Esophagus (tissue), 2 donors: ENCODE data around the gene NEGR1. TPM values are rescaled to one million over a fixed set of nuclear protein-coding genes. Genes with fewer than 3 reads are reported as not detected.

Experiments
- H3K27ac ChIP-seq, 2 donors: one replicate each; pipeline ENCODE4 v1.5.1; 2013; ENCODE audit warnings: low read depth in 2 of 2, mild to moderate bottlenecking in 2 of 2, inconsistent platforms in 1 of 2, low read length in 1 of 2, moderate library complexity in 1 of 2
- H3K27me3 ChIP-seq, 2 donors: one replicate each; pipeline ENCODE4 v1.6.1; 2013; ENCODE audit warnings: low read length in 2 of 2, control low read depth in 1 of 2, mild to moderate bottlenecking in 1 of 2; ENCODE audit not compliant: insufficient read depth in 2 of 2, control insufficient read depth in 1 of 2
- H3K36me3 ChIP-seq, 2 donors: one replicate each; pipeline ENCODE4 v1.6.1; 2013; ENCODE audit warnings: low read length in 1 of 2; ENCODE audit not compliant: control insufficient read depth in 2 of 2, insufficient read depth in 2 of 2
- H3K4me1 ChIP-seq, 2 donors: one replicate each; pipeline ENCODE4 v1.6.1; 2013; ENCODE audit warnings: low read length in 1 of 2; ENCODE audit not compliant: control insufficient read depth in 2 of 2, insufficient read depth in 2 of 2
- H3K4me3 ChIP-seq, 2 donors: one replicate each; pipeline ENCODE4 v1.5.1; 2013; ENCODE audit warnings: low read length in 2 of 2, mild to moderate bottlenecking in 2 of 2, low read depth in 1 of 2, moderate library complexity in 1 of 2
- H3K9me3 ChIP-seq, 2 donors: one replicate each; pipeline ENCODE4 v1.6.1; 2013; ENCODE audit warnings: mild to moderate bottlenecking in 2 of 2, low read depth in 1 of 2, low read length in 1 of 2, moderate library complexity in 1 of 2; ENCODE audit not compliant: control insufficient read depth in 2 of 2, insufficient read depth in 1 of 2
- WGBS, 2 donors: extraction: QIAGEN DNeasy Blood & Tissue Kit; methylation state at CpG; one replicate each; pipeline ENCODE4 v1.1.7; 2013; 5-methylcytosine and 5-hydroxymethylcytosine counted together
- polyA plus RNA-seq, 2 donors: library from polyadenylated mRNA; stranded (reverse); fragments of 200-250 nt; gene quantifications; one replicate each; pipeline ENCODE4 v1.2.3, GENCODE V29; 2013
- donor health status: healthy with polysubstance abuse.
- donor health status: Bipolar disorder and iron deficiency.

The NEGR1 gene
- polyA plus RNA-seq, 2 donors: 0.59 to 1.4 TPM

GRCh38 chr1:71948561-71948960 lies 333.8 kb downstream of the NEGR1 start:
- no peaks in the 10 kb centered on the region for H3K9me3 ChIP-seq
- H3K27me3 ChIP-seq: no peaks in the 10 kb centered on the region
- H3K36me3 ChIP-seq: no peaks in the 10 kb centered on the region
- no peak overlapping the region for H3K27ac ChIP-seq
- H3K4me3 ChIP-seq: no peak overlapping the region
- WGBS, 2 donors: 90 to 94% methylated on average over 5 of the region's 5 CpGs
- H3K4me1 ChIP-seq: no peaks in the 10 kb centered on the region

- 44 to 75% methylated on average over 1 of the region's 1 CpG for whole genome bisulfite sequencing, 2 donors
- no peak overlapping the region for H3K4me3 ChIP-seq
- no peak overlapping the region for H3K27ac ChIP-seq
- H3K9me3 ChIP-seq: no peaks in the 10 kb centered on the region
- H3K4me1 ChIP-seq: no peaks in the 10 kb centered on the region
- no peaks in the 10 kb centered on the region for H3K27me3 ChIP-seq
- H3K36me3 ChIP-seq: no peaks in the 10 kb centered on the region
These were observed 338.3 kb downstream of the NEGR1 start for GRCh38 chr1:71944006-71944405.

- no peaks in the 10 kb centered on the region for H3K9me3 ChIP-seq
- no peaks in the 10 kb centered on the region for H3K27me3 ChIP-seq
- H3K4me1 ChIP-seq: no peaks in the 10 kb centered on the region
- no peak overlapping the region for H3K27ac ChIP-seq
- WGBS, 2 donors: 91 to 93% methylated on average over 2 of the region's 2 CpGs
- no peaks in the 10 kb centered on the region for H3K36me3 ChIP-seq
- H3K4me3 ChIP-seq: no peak overlapping the region
These were observed 342.1 kb downstream of the NEGR1 start for GRCh38 chr1:71940261-71940660.

GRCh38 chr1:71930511-71930910 lies 351.8 kb downstream of the NEGR1 start:
- WGBS, 2 donors: 70 to 73% methylated on average over 4 of the region's 4 CpGs
- H3K36me3 ChIP-seq: no peaks in the 10 kb centered on the region
- H3K9me3 ChIP-seq: no peaks in the 10 kb centered on the region
- no peak overlapping the region for H3K27ac ChIP-seq
- H3K4me3 ChIP-seq: no peak overlapping the region
- no peaks in the 10 kb centered on the region for H3K4me1 ChIP-seq
- H3K27me3 ChIP-seq: no peaks in the 10 kb centered on the region

GRCh38 chr1:71921935-71922559 lies 360.3 kb downstream of the NEGR1 start:
- Histone ChIP-seq H3K9me3 (no peaks in the 10 kb centered on the region), H3K4me3 (no peak overlapping the region), H3K36me3 (no peaks in the 10 kb centered on the region), H3K27ac (no peak overlapping the region), H3K4me1 (no peaks in the 10 kb centered on the region), H3K27me3 (no peaks in the 10 kb centered on the region)
- 86 to 90% methylated on average over 5 of the region's 5 CpGs for WGBS, 2 donors

GRCh38 chr1:71921204-71921603 lies 361.1 kb downstream of the NEGR1 start:
- no peaks in the 10 kb centered on the region for H3K9me3 ChIP-seq
- H3K4me3 ChIP-seq: no peak overlapping the region
- no peaks in the 10 kb centered on the region for H3K27me3 ChIP-seq
- WGBS, 2 donors: 76 to 82% methylated on average over 1 of the region's 1 CpG
- H3K36me3 ChIP-seq: no peaks in the 10 kb centered on the region
- no peak overlapping the region for H3K27ac ChIP-seq
- H3K4me1 ChIP-seq: no peaks in the 10 kb centered on the region

GRCh38 chr1:71920556-71920955 lies 361.8 kb downstream of the NEGR1 start:
- H3K36me3 ChIP-seq: no peaks in the 10 kb centered on the region
- no peaks in the 10 kb centered on the region for H3K27me3 ChIP-seq
- H3K4me1 ChIP-seq: no peaks in the 10 kb centered on the region
- WGBS, 2 donors: 64 to 65% methylated on average over 2 of the region's 2 CpGs
- H3K4me3 ChIP-seq: no peak overlapping the region
- no peak overlapping the region for H3K27ac ChIP-seq
- H3K9me3 ChIP-seq: no peaks in the 10 kb centered on the region

- Histone ChIP-seq H3K9me3 (no peaks in the 10 kb centered on the region), H3K27ac (no peak overlapping the region), H3K36me3 (no peaks in the 10 kb centered on the region)
These were observed 362.4 kb downstream of the NEGR1 start for GRCh38 chr1:71919811-71920509.

GRCh38 chr1:71918630-71919029 lies 363.7 kb downstream of the NEGR1 start:
- 42 to 53% methylated on average over 3 of the region's 3 CpGs for WGBS, 2 donors
- H3K9me3 ChIP-seq: no peaks in the 10 kb centered on the region
- no peaks in the 10 kb centered on the region for H3K27me3 ChIP-seq
- H3K27ac ChIP-seq: no peak overlapping the region
- H3K36me3 ChIP-seq: no peaks in the 10 kb centered on the region
- H3K4me3 ChIP-seq: no peak overlapping the region
- H3K4me1 ChIP-seq: no peaks in the 10 kb centered on the region

More at GRCh38 chr1:71919811-71920509, 362.4 kb downstream of the NEGR1 start:
- no peaks in the 10 kb centered on the region for H3K27me3 ChIP-seq
- H3K4me1 ChIP-seq: no peaks in the 10 kb centered on the region
- H3K4me3 ChIP-seq: no peak overlapping the region
- 50 to 83% methylated on average over 2 of the region's 2 CpGs for WGBS, 2 donors

- Histone ChIP-seq H3K4me1 (no peaks in the 10 kb centered on the region), H3K4me3 (no peak overlapping the region), H3K27me3 (no peaks in the 10 kb centered on the region), H3K9me3 (no peaks in the 10 kb centered on the region), H3K36me3 (no peaks in the 10 kb centered on the region), H3K27ac (no peak overlapping the region)
- WGBS, 2 donors: 77 to 88% methylated on average over 4 of the region's 4 CpGs
These were observed 365.4 kb downstream of the NEGR1 start for GRCh38 chr1:71916894-71917293.
